SK-N-SH treated with all-trans-retinoic acid at 6 μM for 48 hours (cell line): ENCODE results near the gene KCTD13.
"Not testable (repeated sequence)": the region's sequence is repeated elsewhere in the genome, so short reads cannot be mapped to it uniquely, and the experiment has no call there.

Experiments used
- ATAC-seq: fragments of 200-7000 bp; cut with Tn5 transposase; 3 replicates; pipeline ENCODE4 v1.9.1; 2020; ENCODE audit warnings: mild to moderate bottlenecking, moderate library complexity
- ARNTL ChIP-seq: fragments of 450-650 bp; formaldehyde crosslinking; IDR thresholded peaks from 2 replicates; pipeline ENCODE4 v1.5.0; 2020; ENCODE audit warnings: low read depth, mild to moderate bottlenecking, moderate library complexity, borderline replicate concordance
- BACH2 ChIP-seq: fragments of 250-450 bp; sonication (Bioruptor Pico); IDR thresholded peaks from 2 replicates; pipeline ENCODE4 v1.9.0; 2021; ENCODE audit warnings: mild to moderate bottlenecking, borderline replicate concordance
- CREB5 ChIP-seq: fragments of 250-450 bp; sonication (Bioruptor Pico); IDR thresholded peaks from 2 replicates; pipeline ENCODE4 v1.5.1; 2020; ENCODE audit warnings: low read depth, mild to moderate bottlenecking, moderate library complexity
- CSDC2 ChIP-seq: fragments of 250-450 bp; sonication (Bioruptor Pico); IDR thresholded peaks from 2 replicates; pipeline ENCODE4 v1.5.0; 2020; ENCODE audit warnings: mild to moderate bottlenecking, moderate library complexity
- ESRRG ChIP-seq: fragments of 250-450 bp; sonication (Bioruptor Pico); IDR thresholded peaks from 2 replicates; pipeline ENCODE4 v1.6.1; 2021; ENCODE audit warnings: mild to moderate bottlenecking
- ISL1 ChIP-seq: fragments of 250-450 bp; sonication (Bioruptor Pico); IDR thresholded peaks from 2 replicates; pipeline ENCODE4 v2.1.2; 2022; ENCODE audit warnings: mild to moderate bottlenecking, moderate library complexity
- OSR1 ChIP-seq: fragments of 250-450 bp; sonication (Bioruptor Pico); IDR thresholded peaks from 2 replicates; pipeline ENCODE4 v1.8.0; 2022; ENCODE audit warnings: moderate library complexity, mild to moderate bottlenecking, inconsistent platforms
- PATZ1 ChIP-seq: fragments of 250-450 bp; sonication (Bioruptor Pico); IDR thresholded peaks from 2 replicates; pipeline ENCODE4 v1.8.0; 2020; ENCODE audit warnings: mild to moderate bottlenecking, moderate library complexity, borderline replicate concordance
- POU6F1 ChIP-seq: fragments of 250-450 bp; sonication (Bioruptor Pico); IDR thresholded peaks from 2 replicates; pipeline ENCODE4 v1.8.0; 2021; ENCODE audit warnings: low read depth, mild to moderate bottlenecking, moderate library complexity, borderline replicate concordance
- RARB ChIP-seq: fragments of 250-450 bp; sonication (Bioruptor Pico); IDR thresholded peaks from 2 replicates; pipeline ENCODE4 v1.8.0; 2021; ENCODE audit warnings: mild to moderate bottlenecking, moderate library complexity
- SNAI2 ChIP-seq: fragments of 250-450 bp; sonication (Bioruptor Pico); IDR thresholded peaks from 2 replicates; pipeline ENCODE4 v1.5.0; 2020; ENCODE audit warnings: mild to moderate bottlenecking, moderate library complexity
- TCF4 ChIP-seq: fragments of 250-450 bp; sonication (Bioruptor Pico); IDR thresholded peaks from 2 replicates; pipeline ENCODE4 v1.8.0; 2021; ENCODE audit warnings: mild to moderate bottlenecking, moderate library complexity, borderline replicate concordance
- TOX ChIP-seq: fragments of 250-450 bp; sonication (Bioruptor Pico); IDR thresholded peaks from 2 replicates; pipeline ENCODE4 v1.8.0; 2021; ENCODE audit warnings: mild to moderate bottlenecking, moderate library complexity, borderline replicate concordance
- TSHZ2 ChIP-seq: fragments of 250-450 bp; sonication (Bioruptor Pico); IDR thresholded peaks from 2 replicates; pipeline ENCODE4 v1.5.0; 2020; ENCODE audit warnings: mild to moderate bottlenecking, moderate library complexity
- ZC3H10 ChIP-seq: fragments of 250-450 bp; sonication (Bioruptor Pico); IDR thresholded peaks from 2 replicates; pipeline ENCODE4 v1.5.1; 2021; ENCODE audit warnings: mild to moderate bottlenecking, moderate library complexity
- ZFP3 ChIP-seq: fragments of 250-450 bp; sonication (Bioruptor Pico); IDR thresholded peaks from 2 replicates; pipeline ENCODE4 v1.5.0; 2020; ENCODE audit warnings: mild to moderate bottlenecking, moderate library complexity
- ZFP30 ChIP-seq: fragments of 450-650 bp; formaldehyde crosslinking; IDR thresholded peaks from 2 replicates; pipeline ENCODE4 v1.5.0; 2022; ENCODE audit warnings: mild to moderate bottlenecking, moderate library complexity
- ZNF565 ChIP-seq: fragments of 450-650 bp; formaldehyde crosslinking; conservative IDR thresholded peaks from 2 replicates; pipeline ENCODE4 v1.5.0; 2020; ENCODE audit warnings: low read depth, mild to moderate bottlenecking, moderate library complexity
- ZNF70 ChIP-seq: fragments of 450-650 bp; formaldehyde crosslinking; IDR thresholded peaks from 2 replicates; pipeline ENCODE4 v1.5.0; 2020; ENCODE audit warnings: mild to moderate bottlenecking, moderate library complexity
- ZNF8 ChIP-seq: fragments of 450-650 bp; formaldehyde crosslinking; IDR thresholded peaks from 2 replicates; pipeline ENCODE4 v1.5.0; 2020; ENCODE audit warnings: mild to moderate bottlenecking, moderate library complexity

KCTD13 gene

GRCh38 chr16:29892458-29892813, 33.6 kb downstream of the KCTD13 start:
- ATAC-seq = no peak; the same call in 2 of the 3 replicates
- no peak for TF ChIP-seq ARNTL (CRISPR knock-in tag)
- no peak for TF ChIP-seq ZNF565 (CRISPR knock-in tag)
- TF ChIP-seq ZNF8 = no peak
- no peak for TF ChIP-seq ZFP3 (CRISPR knock-in tag)
- TF ChIP-seq SNAI2 (CRISPR knock-in tag) = no peak
- no peak for TF ChIP-seq BACH2 (CRISPR knock-in tag)
- TF ChIP-seq OSR1 (CRISPR knock-in tag) = no peak
- TF ChIP-seq TSHZ2 (CRISPR knock-in tag) = no peak
- no peak for TF ChIP-seq ZFP30 (CRISPR knock-in tag)
- TF ChIP-seq TCF4 (CRISPR knock-in tag) = no peak
- no peak for TF ChIP-seq TOX (CRISPR knock-in tag)
- no peak for TF ChIP-seq ZNF70 (CRISPR knock-in tag)
- no peak for TF ChIP-seq CSDC2 (CRISPR knock-in tag)
- TF ChIP-seq ZC3H10 (CRISPR knock-in tag) = no peak
- TF ChIP-seq ESRRG (CRISPR knock-in tag) = no peak
- TF ChIP-seq RARB (CRISPR knock-in tag) = no peak
- TF ChIP-seq CREB5 (CRISPR knock-in tag) = no peak
- TF ChIP-seq ISL1 = no peak
- TF ChIP-seq PATZ1 (CRISPR knock-in tag) = no peak
- TF ChIP-seq POU6F1 (CRISPR knock-in tag) = no peak
- TF ChIP-seq, all 23 proteins: peak for 0

GRCh38 chr16:29891525-29892457, 34.2 kb downstream of the KCTD13 start:
- TF ChIP-seq OSR1 (CRISPR knock-in tag) (no peak), ISL1 (no peak), ESRRG (CRISPR knock-in tag) (no peak), ARNTL (CRISPR knock-in tag) (no peak), TSHZ2 (CRISPR knock-in tag) (no peak), ZNF565 (CRISPR knock-in tag) (no peak), CSDC2 (CRISPR knock-in tag) (no peak), ZFP30 (CRISPR knock-in tag) (no peak), TCF4 (CRISPR knock-in tag) (no peak), ZC3H10 (CRISPR knock-in tag) (no peak)
- ATAC-seq = no peak

GRCh38 chr16:29889372-29889771, 36.7 kb downstream of the KCTD13 start:
- not testable (repeated sequence) for ATAC-seq
